ACHN (cell line): ENCODE measurements around the gene CTNNA3.
"Not testable (repeated sequence)": the region's sequence is repeated elsewhere in the genome, so short reads cannot be mapped to it uniquely, and the experiment has no call there.

Experiments used
- DNase-seq: peaks from one replicate; pipeline ENCODE4 v3.0.0-alpha.2; 2015
- in situ Hi-C: cut with HindIII; loops from 2 replicates; pipeline ENCODE4 v1.10.0; 2017; ENCODE audit warnings: low sequenced_read_pairs, low pct_ligation_motif_present, low pct_unique_long_range_greater_than_20kb

Gene CTNNA3

DNA sequence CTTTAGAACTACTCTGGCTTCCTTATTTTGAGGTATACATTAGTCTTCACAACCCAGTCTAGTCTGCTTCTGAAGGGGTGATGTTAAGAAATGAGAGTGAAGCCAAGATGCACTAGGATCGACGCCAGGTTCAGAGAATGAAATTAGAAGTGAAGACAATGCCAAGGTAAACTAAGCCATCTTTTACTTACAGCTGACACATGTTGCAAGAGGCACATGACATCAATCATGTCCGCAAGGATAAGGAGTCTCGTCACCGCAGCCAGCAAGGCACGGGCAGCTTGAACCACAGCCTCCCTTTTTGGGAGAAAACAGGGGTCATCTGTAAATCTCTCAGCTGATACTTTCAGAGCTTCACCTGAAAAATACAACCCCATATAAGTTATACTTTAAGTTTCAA is 156.7 kb downstream of the CTNNA3 start:
- in situ Hi-C loops: no loop called here
- DNase-seq: no peak

DNA sequence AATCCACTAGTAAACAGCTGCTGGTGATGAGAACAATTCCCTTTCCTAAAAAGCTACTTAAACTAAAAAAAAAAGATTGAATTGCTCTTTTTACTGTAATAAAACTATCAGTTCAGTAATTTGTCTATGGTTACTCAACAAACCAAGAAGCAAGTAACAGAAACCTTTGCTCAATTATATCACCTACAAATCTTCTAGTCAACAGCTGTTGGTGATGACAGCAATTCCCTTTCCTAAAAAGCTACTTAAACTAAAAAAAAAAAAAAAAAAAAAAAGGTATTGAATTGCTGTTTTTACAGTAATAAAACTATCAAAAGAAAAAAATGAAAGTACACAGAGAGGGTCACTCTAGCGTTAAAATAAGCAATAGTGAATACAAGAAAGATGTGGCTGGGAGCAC is 158.1 kb downstream of the CTNNA3 start:
- in situ Hi-C loops: no loop called here
- no peak for DNase-seq

DNA sequence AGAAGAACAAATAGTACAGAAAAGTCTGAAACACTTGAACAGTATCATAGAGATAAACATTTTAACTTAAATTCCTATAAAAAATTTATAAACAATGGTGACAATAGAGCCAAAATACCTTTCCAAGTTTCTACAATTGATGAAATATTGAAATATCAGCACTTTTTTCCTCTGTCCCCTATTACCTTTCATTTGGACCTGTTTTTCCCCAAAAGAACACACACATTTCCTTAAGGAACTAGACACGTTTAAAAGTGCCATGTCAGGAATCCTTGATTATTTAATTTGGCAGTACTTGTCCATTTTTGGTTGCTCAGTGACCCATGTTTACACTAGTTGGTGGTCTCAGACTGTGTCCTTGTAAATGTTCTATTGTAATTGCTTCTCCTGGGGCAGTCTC is 162.6 kb downstream of the CTNNA3 start:
- in situ Hi-C loops: no loop called here
- DNase-seq: no peak

GRCh38 chr10:67530990-67531389 is 165.0 kb downstream of the CTNNA3 start:
- in situ Hi-C loops: not testable (repeated sequence)

DNA sequence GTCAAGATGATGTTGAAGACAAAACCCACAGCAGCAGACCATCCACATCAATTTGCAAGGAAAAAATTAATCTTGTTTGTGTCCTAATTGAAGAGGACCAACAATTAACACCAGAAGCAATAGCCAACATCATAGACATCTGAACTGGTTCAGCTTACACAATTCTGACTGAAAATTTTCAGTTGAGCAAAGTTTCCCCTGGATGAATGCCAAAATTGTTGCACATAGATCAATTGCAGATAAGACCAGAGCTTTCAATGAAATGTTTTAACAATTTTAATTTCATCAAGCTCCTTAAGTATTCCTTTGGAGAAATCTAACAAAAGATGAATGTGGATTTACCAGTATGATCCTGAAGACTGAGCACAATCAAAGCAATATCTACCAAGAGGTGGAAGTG is 168.6 kb downstream of the CTNNA3 start:
- no peak for DNase-seq
- in situ Hi-C loops: no loop called here

More at GRCh38 chr10:67530990-67531389, 165.0 kb downstream of the CTNNA3 start:
- DNase-seq: not testable (repeated sequence)

- no peak for DNase-seq
- in situ Hi-C loops: no loop called here
Observed at GRCh38 chr10:67521546-67521945, 174.4 kb downstream of the CTNNA3 start.

DNA sequence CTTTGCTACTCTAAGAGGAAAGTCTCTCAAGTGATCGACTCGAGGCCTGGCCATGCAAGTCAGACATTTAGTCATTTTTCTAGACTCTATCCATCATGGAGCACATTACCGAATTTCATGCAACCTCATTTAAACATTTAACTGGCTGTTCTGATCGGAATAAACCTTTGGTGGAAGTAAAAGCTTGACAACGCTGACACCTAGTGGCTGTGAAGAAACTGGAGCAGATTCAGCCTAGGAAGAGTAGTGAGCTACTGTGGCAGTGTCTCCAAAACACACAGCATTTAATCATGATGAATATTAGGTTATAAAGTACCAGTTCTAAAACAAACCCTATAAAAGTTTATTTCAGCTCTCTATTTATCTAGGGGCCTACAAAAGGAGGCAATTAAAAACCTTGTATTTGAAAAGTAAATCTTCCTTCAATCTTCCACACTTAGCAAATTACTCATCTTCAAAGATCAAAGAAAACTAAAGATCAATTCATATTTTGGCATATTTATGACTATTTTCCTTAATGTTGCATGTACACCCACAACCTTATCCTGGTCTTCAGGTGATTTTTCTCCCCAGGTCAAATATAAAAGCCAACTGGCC is 175.0 kb downstream of the CTNNA3 start:
- in situ Hi-C loops: no loop called here
- DNase-seq: peak; percentile 60

DNA sequence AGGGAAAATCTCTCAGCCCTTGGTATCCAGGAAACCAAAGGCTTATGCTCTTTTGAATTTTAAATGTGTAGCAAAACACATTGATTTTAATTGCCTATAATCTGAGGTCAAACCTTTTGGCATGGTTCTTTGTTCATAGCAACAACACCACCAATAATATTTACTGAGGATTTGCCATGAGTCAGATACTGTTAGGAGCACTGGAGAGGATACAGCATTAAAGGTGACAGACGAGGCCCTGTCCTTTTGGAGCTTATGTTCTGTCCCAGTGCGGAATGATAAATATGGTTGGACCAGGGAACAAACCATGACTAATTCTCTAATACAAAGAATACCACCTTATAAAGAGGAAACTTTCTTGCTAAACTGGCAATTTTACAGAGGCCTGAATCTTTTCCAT is 176.6 kb downstream of the CTNNA3 start:
- in situ Hi-C loops: no loop called here
- no peak for DNase-seq

GRCh38 chr10:67518756-67519155 is 177.2 kb downstream of the CTNNA3 start:
- no peak for DNase-seq
- in situ Hi-C loops: no loop called here

- no peak for DNase-seq
- in situ Hi-C loops: no loop called here
Observed at GRCh38 chr10:67518043-67518442, 178.0 kb downstream of the CTNNA3 start.

GRCh38 chr10:67506757-67507091 is 189.3 kb downstream of the CTNNA3 start:
- DNase-seq: no peak
- in situ Hi-C loops: no loop called here

GRCh38 chr10:67506083-67506756 is 189.8 kb downstream of the CTNNA3 start:
- in situ Hi-C loops: no loop called here
- DNase-seq: no peak

- in situ Hi-C loops: no loop called here
Observed at GRCh38 chr10:67492317-67493019, 203.5 kb downstream of the CTNNA3 start.

DNA sequence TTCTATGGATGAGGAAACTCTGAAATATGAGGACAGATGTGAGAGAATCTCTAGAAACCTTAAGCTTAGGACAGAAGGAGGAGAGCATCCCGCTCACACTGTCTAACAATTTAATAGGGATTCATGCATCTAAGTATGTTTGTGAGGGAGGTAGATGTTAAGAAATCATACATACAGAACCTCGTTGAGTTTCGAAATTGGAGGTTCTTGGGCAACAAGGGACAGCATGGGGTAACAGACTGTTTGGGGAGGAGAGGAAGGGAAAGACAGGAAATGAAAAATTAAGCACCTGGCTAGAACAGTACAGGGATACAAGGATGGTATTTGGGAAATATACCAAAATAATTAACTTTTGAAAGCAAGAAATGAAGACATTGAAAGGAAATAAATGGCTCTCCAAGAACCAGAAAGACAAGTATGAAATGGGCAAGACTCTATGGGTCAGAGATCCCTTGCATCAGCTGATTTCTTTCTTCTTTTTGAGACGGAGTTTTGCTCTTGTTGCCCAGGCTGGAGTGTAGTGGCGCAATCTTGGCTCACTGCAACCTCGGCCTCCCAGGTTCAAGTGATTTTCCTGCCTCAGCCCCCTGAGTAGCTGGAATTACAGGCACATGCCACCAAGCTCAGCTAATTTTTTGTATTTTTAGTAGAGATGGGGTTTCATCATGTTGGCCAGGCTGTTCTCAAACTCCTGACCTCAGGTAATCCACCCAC is 207.9 kb downstream of the CTNNA3 start:
- no peak for DNase-seq
- in situ Hi-C loops: no loop called here

More at GRCh38 chr10:67492317-67493019, 203.5 kb downstream of the CTNNA3 start:
- DNase-seq: no peak

DNA sequence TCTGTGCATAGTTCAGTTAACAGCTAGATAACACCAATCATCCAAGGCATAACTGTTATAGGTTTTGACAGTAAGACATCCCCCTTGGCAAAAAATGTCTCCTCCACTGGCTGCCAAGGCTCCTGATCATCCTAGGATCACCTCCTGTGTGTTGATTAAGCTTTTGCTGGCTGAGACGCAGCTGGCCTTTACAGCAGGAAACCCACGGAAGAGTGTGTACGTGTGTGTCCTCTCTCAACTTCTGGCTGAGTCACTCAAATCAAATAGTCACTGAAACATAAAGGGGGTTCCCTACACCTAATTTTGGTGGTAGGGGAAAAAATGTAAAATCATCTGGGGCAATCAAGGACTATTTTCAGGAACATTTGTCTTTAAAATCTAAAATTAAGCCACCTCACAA is 208.8 kb downstream of the CTNNA3 start:
- in situ Hi-C loops: no loop called here

DNA sequence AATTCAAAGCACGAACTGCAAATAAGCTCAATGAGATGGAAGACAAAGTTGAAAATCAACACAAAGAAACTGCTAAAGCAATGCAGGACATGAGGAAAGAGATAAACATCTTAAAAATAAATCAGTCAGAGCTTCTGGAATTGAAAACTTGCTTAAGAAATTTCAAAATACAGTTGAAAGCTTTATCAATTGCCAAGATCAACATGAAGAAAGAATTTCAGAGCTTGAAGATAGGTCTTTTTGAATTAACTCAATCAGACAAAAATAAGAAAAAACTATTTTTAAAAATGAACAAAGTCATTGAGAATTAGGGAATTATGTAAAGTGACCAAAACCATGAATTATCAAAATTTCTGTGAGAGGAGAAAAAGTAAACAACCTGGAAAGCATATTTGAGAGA is 218.1 kb downstream of the CTNNA3 start:
- in situ Hi-C loops: no loop called here
- no peak for DNase-seq

More for the DNA sequence above, 208.8 kb downstream of the CTNNA3 start:
- no peak for DNase-seq

DNA sequence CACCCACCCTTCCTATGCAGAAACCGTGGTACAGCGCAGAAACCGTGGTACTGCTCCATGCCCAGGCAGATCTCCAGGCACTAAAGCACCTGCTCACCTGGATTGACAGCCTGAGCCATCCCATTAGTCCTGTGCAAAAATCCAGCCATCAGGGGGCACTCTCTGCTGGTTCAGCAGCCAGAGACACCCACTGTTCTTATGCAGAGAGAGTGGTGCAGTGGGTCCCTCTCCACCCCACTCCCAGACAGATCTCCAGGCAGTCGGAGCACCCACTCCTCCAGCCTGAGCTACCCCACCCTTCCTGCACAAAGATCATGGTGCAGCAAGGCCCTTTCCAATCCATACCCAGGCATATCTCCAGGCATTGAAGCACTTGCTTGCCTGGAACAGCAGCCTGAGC is 219.8 kb downstream of the CTNNA3 start:
- in situ Hi-C loops: no loop called here
- DNase-seq: no peak

- in situ Hi-C loops: no loop called here
- no peak for DNase-seq
Observed at GRCh38 chr10:67473850-67474633, 222.0 kb downstream of the CTNNA3 start.

DNA sequence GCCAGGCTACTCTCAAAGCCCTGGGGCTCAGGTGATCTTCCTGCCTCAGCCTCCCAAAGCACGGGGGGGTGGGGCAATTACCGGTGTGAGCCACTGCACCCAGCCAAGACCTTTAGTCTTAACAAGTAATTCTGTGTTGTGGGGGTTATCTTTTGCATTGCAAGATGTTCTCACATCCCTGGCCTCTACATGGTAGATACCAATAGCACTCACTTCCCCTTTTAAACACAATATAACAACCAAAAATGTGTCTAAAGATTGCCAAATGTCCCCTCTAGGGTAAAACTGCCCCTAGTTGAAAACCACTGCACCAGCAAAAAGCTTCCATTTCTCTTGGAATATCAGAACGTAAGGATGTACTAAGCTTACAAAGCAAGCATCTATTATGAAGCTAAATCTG is 225.0 kb downstream of the CTNNA3 start:
- no peak for DNase-seq
- in situ Hi-C loops: no loop called here
